Limb (tissue), 2 donors: ENCODE data around the gene MAML2.

Experiments used
- DNase-seq, 2 donors: peaks; one replicate each; pipeline ENCODE4 v3.0.0-alpha.2; 2016; ENCODE audit errors: extremely low spot score in 2 of 2

Gene MAML2

GRCh38 chr11:96318850-96319249 is 24.1 kb downstream of the MAML2 start:
- no peak for DNase-seq

- no peak for DNase-seq
These were observed 24.6 kb downstream of the MAML2 start for GRCh38 chr11:96318399-96318798.

GRCh38 chr11:96317985-96318384 is 25.0 kb downstream of the MAML2 start:
- no peak for DNase-seq

- DNase-seq: no peak
These were observed 25.4 kb downstream of the MAML2 start for GRCh38 chr11:96317571-96317970.

- no peak for DNase-seq
These were observed 26.1 kb downstream of the MAML2 start for GRCh38 chr11:96316869-96317268.

- no peak for DNase-seq
These were observed 27.5 kb downstream of the MAML2 start for GRCh38 chr11:96315476-96315875.

- DNase-seq: no peak
These were observed 28.5 kb downstream of the MAML2 start for GRCh38 chr11:96314326-96315020.

- DNase-seq: no peak
These were observed 29.8 kb downstream of the MAML2 start for GRCh38 chr11:96313163-96313562.

- DNase-seq: no peak
These were observed 31.9 kb downstream of the MAML2 start for GRCh38 chr11:96311120-96311568.

GRCh38 chr11:96310236-96310635 is 32.8 kb downstream of the MAML2 start:
- DNase-seq: no peak

GRCh38 chr11:96309643-96310017 is 33.4 kb downstream of the MAML2 start:
- no peak for DNase-seq

- no peak for DNase-seq
These were observed 33.9 kb downstream of the MAML2 start for GRCh38 chr11:96309016-96309642.

- DNase-seq: peak in 1 of 2 donors; percentile 63
These were observed 35.2 kb downstream of the MAML2 start for GRCh38 chr11:96307776-96308140.

GRCh38 chr11:96306933-96307775 is 35.8 kb downstream of the MAML2 start:
- peak; percentile 82 to 94 for DNase-seq

GRCh38 chr11:96306600-96306932 is 36.4 kb downstream of the MAML2 start:
- peak in 1 of 2 donors; percentile 58 for DNase-seq

GRCh38 chr11:96306071-96306470 is 36.9 kb downstream of the MAML2 start:
- no peak for DNase-seq

GRCh38 chr11:96303980-96304379 is 39.0 kb downstream of the MAML2 start:
- no peak for DNase-seq

GRCh38 chr11:96303064-96303463 is 39.9 kb downstream of the MAML2 start:
- no peak for DNase-seq

GRCh38 chr11:96301818-96302217 is 41.2 kb downstream of the MAML2 start:
- no peak for DNase-seq

- no peak for DNase-seq
These were observed 43.7 kb downstream of the MAML2 start for GRCh38 chr11:96299155-96299888.

GRCh38 chr11:96295369-96295768 is 47.6 kb downstream of the MAML2 start:
- DNase-seq: no peak

GRCh38 chr11:96294289-96294688 is 48.7 kb downstream of the MAML2 start:
- no peak for DNase-seq
